ENCODE data around the gene SLC38A10.

The SLC38A10 gene

GRCh38 chr17:81207610-81208581 is 87.2 kb downstream of the SLC38A10 start:
- no peak for DNase-seq (ENCODE audit: low spot score)

- no peak for DNase-seq (ENCODE audit: low spot score)
Observed at GRCh38 chr17:81206657-81207056, 88.5 kb downstream of the SLC38A10 start.

- DNase-seq (ENCODE audit: low spot score) = no peak
Observed at GRCh38 chr17:81206166-81206565, 88.9 kb downstream of the SLC38A10 start.

GRCh38 chr17:81204578-81204977 is 90.5 kb downstream of the SLC38A10 start:
- no peak for DNase-seq (ENCODE audit: low spot score)

- no peak for DNase-seq (ENCODE audit: low spot score)
Observed at GRCh38 chr17:81203136-81203535, 92.0 kb downstream of the SLC38A10 start.

GRCh38 chr17:81202318-81202717 is 92.8 kb downstream of the SLC38A10 start:
- DNase-seq (ENCODE audit: low spot score) = no peak

GRCh38 chr17:81200695-81201580 is 94.2 kb downstream of the SLC38A10 start:
- DNase-seq (ENCODE audit: low spot score) = no peak

- DNase-seq (ENCODE audit: low spot score) = no peak
Observed at GRCh38 chr17:81200201-81200600, 94.9 kb downstream of the SLC38A10 start.

- no peak for DNase-seq (ENCODE audit: low spot score)
Observed at GRCh38 chr17:81199482-81199830, 95.7 kb downstream of the SLC38A10 start.

- no peak for DNase-seq (ENCODE audit: low spot score)
Observed at GRCh38 chr17:81198826-81199481, 96.2 kb downstream of the SLC38A10 start.

GRCh38 chr17:81197831-81198490 is 97.1 kb downstream of the SLC38A10 start:
- DNase-seq (ENCODE audit: low spot score) = no peak

- DNase-seq (ENCODE audit: low spot score) = no peak
Observed at GRCh38 chr17:81197409-81197795, 97.7 kb downstream of the SLC38A10 start.

GRCh38 chr17:81196505-81197408 is 98.3 kb downstream of the SLC38A10 start:
- DNase-seq (ENCODE audit: low spot score) = no peak

- no peak for DNase-seq (ENCODE audit: low spot score)
Observed at GRCh38 chr17:81195941-81196495, 99.1 kb downstream of the SLC38A10 start.
